NCI-H226 (cell line): ENCODE data around the gene TREML4.

Experiments used
- DNase-seq: peaks from one replicate; pipeline ENCODE4 v3.0.0-alpha.2; 2015

Gene TREML4

DNA sequence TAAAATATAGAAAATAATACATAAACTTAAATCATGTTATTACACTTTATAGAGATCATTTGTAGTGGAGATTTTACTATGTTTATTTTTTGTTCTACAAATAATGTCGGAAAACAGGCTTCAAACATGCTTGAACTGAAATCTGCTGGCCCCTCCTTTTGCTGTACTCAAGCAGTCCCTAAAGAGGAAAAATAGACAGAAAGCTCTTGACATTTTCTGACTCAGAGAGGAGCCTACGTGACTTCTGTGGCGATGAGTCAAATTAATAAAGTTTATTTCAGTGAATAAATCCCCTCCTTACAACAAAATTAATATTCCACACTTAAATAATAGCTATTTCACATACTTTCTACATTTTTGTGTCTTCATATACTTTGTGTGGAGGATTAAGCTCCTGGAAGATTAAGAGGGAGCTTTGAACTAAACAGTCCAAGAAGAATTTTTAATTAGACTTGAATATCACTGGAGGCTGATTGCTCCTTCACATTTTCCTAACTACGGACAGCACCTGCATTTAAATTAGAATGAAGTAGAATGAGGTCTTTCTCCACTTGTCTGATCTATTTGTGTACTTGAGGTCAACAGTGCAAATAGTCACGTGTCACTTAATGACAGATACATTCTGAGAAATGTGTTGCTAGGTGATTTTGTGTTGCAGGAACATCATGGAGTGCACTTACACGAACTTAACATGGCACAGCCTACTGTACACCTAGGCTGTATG is 60.0 kb downstream of the TREML4 start:
- no peak for DNase-seq
